Osteoblast (primary cell): ENCODE measurements around the gene TGIF1. TPM values are rescaled to one million over a fixed set of nuclear protein-coding genes. Genes with fewer than 3 reads are reported as not detected.

Experiments
- DNase-seq: peaks from one replicate; pipeline ENCODE4 v3.0.0; 2011; ENCODE audit warnings: low spot score, mixed read lengths; ENCODE audit not compliant: insufficient read length; ENCODE audit errors: missing footprints
- H2AFZ ChIP-seq: 2 replicates; pipeline ENCODE4 v1.6.0; 2011; ENCODE audit warnings: mild to moderate bottlenecking, low read length
- H3K27ac ChIP-seq: 2 replicates; pipeline ENCODE4 v1.5.1; 2011; ENCODE audit warnings: mild to moderate bottlenecking, low read depth, low read length, moderate library complexity
- H3K27me3 ChIP-seq: 2 replicates; pipeline ENCODE4 v1.6.0; 2012; ENCODE audit warnings: mild to moderate bottlenecking, control low read depth, inconsistent platforms, low read length, moderate library complexity; ENCODE audit not compliant: insufficient read depth
- H3K36me3 ChIP-seq: 2 replicates; pipeline ENCODE4 v1.5.1; 2011; ENCODE audit warnings: mild to moderate bottlenecking, low read length, control low read depth, moderate library complexity; ENCODE audit not compliant: insufficient read depth
- H3K4me1 ChIP-seq: 2 replicates; pipeline ENCODE4 v1.5.1; 2011; ENCODE audit warnings: mild to moderate bottlenecking, low read length, control low read depth, moderate library complexity; ENCODE audit not compliant: insufficient read depth
- H3K4me2 ChIP-seq: 2 replicates; pipeline ENCODE4 v1.6.0; 2011; ENCODE audit warnings: mild to moderate bottlenecking, low read length; ENCODE audit not compliant: insufficient read depth
- H3K4me3 ChIP-seq: fragments of 200-600 bp; sonication (generic); 3 replicates; pipeline ENCODE4 v1.5.1; 2012; ENCODE audit warnings: mild to moderate bottlenecking, low read length, inconsistent platforms; ENCODE audit not compliant: insufficient read depth
- H3K79me2 ChIP-seq: 2 replicates; pipeline ENCODE4 v1.6.0; 2012; ENCODE audit warnings: mild to moderate bottlenecking, low read length, control low read depth, inconsistent platforms; ENCODE audit not compliant: insufficient read depth
- H3K9me3 ChIP-seq: 2 replicates; pipeline ENCODE4 v1.5.1; 2011; ENCODE audit warnings: low read depth, low read length, control low read depth
- H4K20me1 ChIP-seq: 2 replicates; pipeline ENCODE4 v1.6.0; 2012; ENCODE audit warnings: mild to moderate bottlenecking, low read length, control low read depth; ENCODE audit not compliant: insufficient read depth
- CTCF ChIP-seq: IDR thresholded peaks from 2 replicates; pipeline ENCODE4 v1.5.1; 2011; ENCODE audit warnings: mild to moderate bottlenecking, low read depth, low read length, moderate library complexity; ENCODE audit errors: extremely low read depth
- total RNA-seq: library from RNA; depleted of rRNA; stranded (reverse); fragments of >200 nt; gene quantifications from 2 replicates; pipeline ENCODE4 v1.2.3, GENCODE V29; 2012

Gene TGIF1
- total RNA-seq, 1 donor: 150 TPM

GRCh38 chr18:3427944-3428343, 22.0 kb upstream of the TGIF1 start:
- Histone ChIP-seq H3K27me3 (no peaks in the 10 kb centered on the region), H3K4me1 (no peaks in the 10 kb centered on the region), H2AFZ (no peak overlapping the region), H3K9me3 (no peaks in the 10 kb centered on the region), H3K4me2 (no peak overlapping the region), H3K4me3 (no peak overlapping the region), H3K27ac (no peak overlapping the region), H3K36me3 (no peaks in the 10 kb centered on the region), H4K20me1 (no peaks in the 10 kb centered on the region), H3K79me2 (no peaks in the 10 kb centered on the region)
- no peak for TF ChIP-seq CTCF
- DNase-seq: peak; percentile 27

GRCh38 chr18:3429121-3429520, 20.9 kb upstream of the TGIF1 start:
- no peaks in the 10 kb centered on the region for H3K79me2 ChIP-seq
- H3K4me2 ChIP-seq: no peak overlapping the region
- no peak for DNase-seq
- no peak for TF ChIP-seq CTCF
- H4K20me1 ChIP-seq: no peaks in the 10 kb centered on the region
- no peaks in the 10 kb centered on the region for H3K27me3 ChIP-seq
- no peak overlapping the region for H2AFZ ChIP-seq
- H3K9me3 ChIP-seq: no peaks in the 10 kb centered on the region
- no peaks in the 10 kb centered on the region for H3K36me3 ChIP-seq
- no peak overlapping the region for H3K4me3 ChIP-seq
- H3K4me1 ChIP-seq: no peaks in the 10 kb centered on the region
- H3K27ac ChIP-seq: no peak overlapping the region

GRCh38 chr18:3434685-3435084, 15.3 kb upstream of the TGIF1 start:
- Histone ChIP-seq H4K20me1 (no peaks in the 10 kb centered on the region), H3K27me3 (no peaks in the 10 kb centered on the region), H3K4me3 (no peak overlapping the region), H2AFZ (no peak overlapping the region), H3K9me3 (no peaks in the 10 kb centered on the region), H3K4me1 (no peaks in the 10 kb centered on the region), H3K79me2 (no peaks in the 10 kb centered on the region), H3K27ac (no peak overlapping the region), H3K36me3 (no peaks in the 10 kb centered on the region), H3K4me2 (no peak overlapping the region)
- DNase-seq: no peak
- TF ChIP-seq CTCF: no peak

GRCh38 chr18:3440341-3440740, 9.6 kb upstream of the TGIF1 start:
- no peak overlapping the region for H2AFZ ChIP-seq
- TF ChIP-seq CTCF: no peak

More at GRCh38 chr18:3440341-3440740, 9.6 kb upstream of the TGIF1 start:
- Histone ChIP-seq H3K4me1 (no peaks in the 10 kb centered on the region), H3K27me3 (no peaks in the 10 kb centered on the region), H3K4me2 (no peak overlapping the region), H3K79me2 (no peaks in the 10 kb centered on the region), H3K36me3 (no peaks in the 10 kb centered on the region), H3K9me3 (no peaks in the 10 kb centered on the region), H3K27ac (no peak overlapping the region), H4K20me1 (no peaks in the 10 kb centered on the region), H3K4me3 (no peak overlapping the region)
- DNase-seq: no peak
